ENCODE data around the gene GALM.

The GALM gene

DNA sequence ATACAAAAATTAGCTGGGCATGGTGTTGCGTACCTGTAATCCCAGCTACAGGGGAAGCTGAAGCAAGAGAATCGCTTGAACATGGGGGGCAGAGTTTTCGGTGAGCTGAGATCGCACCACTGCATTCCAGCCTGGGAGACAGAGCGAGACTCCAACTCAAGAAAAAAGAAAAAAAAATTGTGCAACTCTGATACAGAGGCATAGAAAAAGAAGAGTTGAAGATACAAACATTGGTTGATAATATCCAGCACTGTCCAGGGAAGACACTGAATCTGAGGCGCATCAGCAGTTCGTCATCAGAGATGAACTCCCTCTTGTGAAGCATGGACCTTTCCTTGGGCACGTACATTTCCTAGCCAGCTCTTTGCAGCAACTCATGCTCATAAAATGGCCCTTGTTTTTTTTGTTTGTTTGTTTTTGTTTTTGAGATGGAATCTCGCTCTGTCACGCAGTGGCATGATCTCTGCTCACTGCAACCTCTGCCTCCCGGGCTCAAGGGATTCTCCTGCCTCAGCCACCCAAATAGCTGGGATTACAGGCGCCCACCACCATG, 16.7 kb upstream of the GALM start:
- in situ Hi-C loops (cut with MboI; ENCODE audit: low sequenced_read_pairs, unreplicated experiment): no loop called here
- TF ChIP-seq CTCF (IDR thresholded peaks at IDR 0.05; ENCODE audit: borderline replicate concordance, control extremely low read depth, extremely low read depth, insufficient read depth, missing control alignments): no peak

GRCh38 chr2:38650012-38650411, 15.9 kb upstream of the GALM start:
- DNase-seq (ENCODE audit: low spot score): no peak
- in situ Hi-C loops (cut with MboI; ENCODE audit: low sequenced_read_pairs, unreplicated experiment): no loop called here
- no peak for TF ChIP-seq CTCF (IDR thresholded peaks at IDR 0.05; ENCODE audit: borderline replicate concordance, control extremely low read depth, extremely low read depth, insufficient read depth, missing control alignments)

More for the DNA sequence above, 16.7 kb upstream of the GALM start:
- DNase-seq (ENCODE audit: low spot score): no peak

DNA sequence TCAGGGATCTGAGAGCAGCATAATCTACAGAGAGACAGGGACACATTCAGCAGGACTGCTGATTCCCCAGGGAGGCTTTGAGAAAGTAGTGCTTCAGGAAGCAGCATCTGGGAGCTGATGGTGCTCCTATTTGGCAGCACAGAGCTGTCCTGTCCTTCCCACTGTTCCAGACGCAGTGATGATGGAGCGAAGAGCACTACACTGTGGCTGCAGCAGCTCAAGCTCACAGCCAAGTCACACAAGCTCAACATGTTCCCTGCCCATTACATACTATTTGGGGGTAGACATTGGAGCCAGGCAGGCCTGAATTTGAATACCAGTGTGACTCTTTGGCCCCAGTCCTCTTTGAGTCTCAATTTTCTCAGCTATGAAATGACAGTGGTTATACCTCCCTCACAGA, 15.2 kb upstream of the GALM start:
- in situ Hi-C loops (cut with MboI; ENCODE audit: low sequenced_read_pairs, unreplicated experiment): no loop called here
- TF ChIP-seq CTCF (IDR thresholded peaks at IDR 0.05; ENCODE audit: borderline replicate concordance, control extremely low read depth, extremely low read depth, insufficient read depth, missing control alignments): no peak
- DNase-seq (ENCODE audit: low spot score): no peak

- DNase-seq (ENCODE audit: low spot score): no peak
- in situ Hi-C loops (cut with MboI; ENCODE audit: low sequenced_read_pairs, unreplicated experiment): no loop called here
- no peak for TF ChIP-seq CTCF (IDR thresholded peaks at IDR 0.05; ENCODE audit: borderline replicate concordance, control extremely low read depth, extremely low read depth, insufficient read depth, missing control alignments)
Observed at GRCh38 chr2:38652431-38653273, 13.3 kb upstream of the GALM start.

GRCh38 chr2:38653380-38653714, 12.6 kb upstream of the GALM start:
- in situ Hi-C loops (cut with MboI; ENCODE audit: low sequenced_read_pairs, unreplicated experiment): no loop called here
- DNase-seq (ENCODE audit: low spot score): no peak
- TF ChIP-seq CTCF (IDR thresholded peaks at IDR 0.05; ENCODE audit: borderline replicate concordance, control extremely low read depth, extremely low read depth, insufficient read depth, missing control alignments): no peak

GRCh38 chr2:38653715-38654527, 12.0 kb upstream of the GALM start:
- no peak for DNase-seq (ENCODE audit: low spot score)
- TF ChIP-seq CTCF (IDR thresholded peaks at IDR 0.05; ENCODE audit: borderline replicate concordance, control extremely low read depth, extremely low read depth, insufficient read depth, missing control alignments): no peak
- in situ Hi-C loops (cut with MboI; ENCODE audit: low sequenced_read_pairs, unreplicated experiment): no loop called here
